ENCODE results near the gene ASTN2.

DNA sequence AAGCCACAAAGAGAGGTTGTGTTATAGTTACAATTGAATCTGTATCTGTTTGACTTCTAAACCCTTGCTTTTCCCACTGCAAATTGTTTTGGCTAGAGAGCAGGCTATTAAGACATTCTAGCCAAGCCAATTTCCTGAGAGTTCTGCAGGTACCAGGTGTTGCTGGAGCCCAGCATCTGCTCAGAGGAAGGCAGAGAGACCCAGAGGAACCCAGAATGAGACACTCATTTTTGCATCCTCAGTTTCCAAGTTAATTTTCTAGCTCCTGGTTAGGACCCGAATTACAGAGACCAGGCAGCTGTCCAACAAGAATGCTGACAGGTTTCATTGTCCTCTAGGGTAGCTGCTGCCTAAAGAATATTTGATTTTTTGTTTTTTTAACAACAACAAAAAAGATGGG is 461.6 kb downstream of the ASTN2 start:
- no peak for TF ChIP-seq POLR2A (IDR thresholded peaks at IDR 0.05)
- TF ChIP-seq, protein P1, sequence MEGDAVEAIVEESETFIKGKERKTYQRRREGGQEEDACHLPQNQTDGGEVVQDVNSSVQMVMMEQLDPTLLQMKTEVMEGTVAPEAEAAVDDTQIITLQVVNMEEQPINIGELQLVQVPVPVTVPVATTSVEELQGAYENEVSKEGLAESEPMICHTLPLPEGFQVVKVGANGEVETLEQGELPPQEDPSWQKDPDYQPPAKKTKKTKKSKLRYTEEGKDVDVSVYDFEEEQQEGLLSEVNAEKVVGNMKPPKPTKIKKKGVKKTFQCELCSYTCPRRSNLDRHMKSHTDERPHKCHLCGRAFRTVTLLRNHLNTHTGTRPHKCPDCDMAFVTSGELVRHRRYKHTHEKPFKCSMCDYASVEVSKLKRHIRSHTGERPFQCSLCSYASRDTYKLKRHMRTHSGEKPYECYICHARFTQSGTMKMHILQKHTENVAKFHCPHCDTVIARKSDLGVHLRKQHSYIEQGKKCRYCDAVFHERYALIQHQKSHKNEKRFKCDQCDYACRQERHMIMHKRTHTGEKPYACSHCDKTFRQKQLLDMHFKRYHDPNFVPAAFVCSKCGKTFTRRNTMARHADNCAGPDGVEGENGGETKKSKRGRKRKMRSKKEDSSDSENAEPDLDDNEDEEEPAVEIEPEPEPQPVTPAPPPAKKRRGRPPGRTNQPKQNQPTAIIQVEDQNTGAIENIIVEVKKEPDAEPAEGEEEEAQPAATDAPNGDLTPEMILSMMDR (IDR thresholded peaks at IDR 0.05) = no peak

Data from testis (tissue), 2 donors.